ENCODE measurements around the gene PCYT1A.
"Not testable (repeated sequence)": the region's sequence is repeated elsewhere in the genome, so short reads cannot be mapped to it uniquely, and the experiment has no call there.

Gene PCYT1A

DNA sequence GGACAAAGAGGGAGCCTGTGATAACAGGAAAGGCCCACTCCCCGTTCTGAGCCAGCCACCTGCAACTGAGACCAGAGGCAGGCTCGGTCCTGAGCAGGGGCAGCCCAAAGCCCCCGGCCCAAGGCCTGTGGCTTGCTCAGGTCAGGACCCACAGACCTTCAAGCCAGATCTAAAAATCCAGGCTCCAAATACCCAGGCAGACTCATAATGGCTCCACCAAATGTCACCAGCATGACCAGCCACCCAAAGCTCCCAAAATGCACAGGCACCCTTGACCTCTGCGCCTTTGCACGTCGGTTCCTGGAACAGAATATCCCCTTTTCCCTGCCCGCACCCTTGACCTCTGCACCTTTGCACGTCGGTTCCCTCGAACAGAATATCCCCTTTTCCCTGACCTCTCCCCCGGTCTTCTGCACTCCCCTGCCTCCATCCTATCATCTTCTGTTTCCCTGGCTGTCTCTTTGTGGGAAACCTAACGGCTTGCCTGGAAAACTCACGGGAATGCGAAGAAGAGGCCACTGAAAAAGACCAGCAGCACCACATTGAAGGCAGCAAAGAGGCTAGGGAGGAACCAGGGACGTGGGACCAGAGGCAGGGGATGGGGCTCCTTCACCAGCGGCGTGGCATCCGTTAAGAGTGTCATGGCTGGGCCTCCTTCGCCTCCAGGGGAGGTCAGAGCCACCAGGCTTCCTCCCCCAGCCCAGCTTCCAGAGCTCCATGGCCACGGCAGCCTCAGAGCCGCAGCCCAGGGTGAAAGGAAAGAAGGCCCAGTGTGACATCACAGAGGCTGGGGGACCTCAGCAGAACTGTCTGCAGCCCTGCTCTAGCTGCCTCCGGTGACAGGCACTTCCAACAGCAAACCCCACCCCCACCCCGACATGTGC, 76.6 kb downstream of the PCYT1A start, which contains the start of gene ZDHHC19:
TSS of gene ZDHHC19 (minus strand) at position 728 of the 884 bp plus-strand sequence. CDS start at position 643, 85 bp downstream.
- no peak for DNase-seq

DNA sequence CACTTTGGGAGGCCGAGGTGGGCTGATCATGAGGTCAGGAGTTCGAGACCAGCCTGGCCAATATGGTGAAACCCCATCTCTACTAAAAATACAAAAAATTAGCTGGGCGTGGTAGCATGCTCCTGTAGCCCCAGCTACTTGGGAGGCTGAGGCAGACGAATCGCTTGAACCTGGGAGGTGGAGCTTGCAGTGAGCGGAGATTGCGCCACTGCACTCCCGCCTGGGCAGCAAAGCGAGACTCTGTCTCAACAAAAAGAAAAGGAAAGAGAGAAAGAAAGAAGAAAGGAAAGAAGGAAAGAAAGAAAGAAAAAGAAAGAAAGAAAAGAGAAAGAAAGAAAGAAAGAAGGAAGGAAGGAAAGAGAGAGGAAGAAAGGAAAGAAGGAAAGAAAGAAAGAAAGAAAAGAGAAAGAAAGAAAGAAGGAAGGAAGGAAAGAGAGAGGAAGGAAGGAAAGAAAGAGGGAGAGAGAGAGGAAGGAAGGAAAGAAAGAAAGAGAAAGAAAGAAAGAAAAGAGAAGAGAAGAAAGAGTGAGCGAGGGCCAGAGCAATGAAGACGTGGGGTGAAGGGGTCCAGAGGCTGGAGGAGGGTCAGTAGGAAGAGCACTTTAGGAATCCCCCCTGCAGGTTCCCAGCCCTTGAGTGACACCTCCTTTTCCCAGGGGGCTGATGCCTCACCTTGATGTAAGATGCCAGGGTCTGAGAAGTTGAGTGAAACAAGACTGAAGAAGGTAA, 77.4 kb downstream of the PCYT1A start:
- not testable (repeated sequence) for DNase-seq

DNA sequence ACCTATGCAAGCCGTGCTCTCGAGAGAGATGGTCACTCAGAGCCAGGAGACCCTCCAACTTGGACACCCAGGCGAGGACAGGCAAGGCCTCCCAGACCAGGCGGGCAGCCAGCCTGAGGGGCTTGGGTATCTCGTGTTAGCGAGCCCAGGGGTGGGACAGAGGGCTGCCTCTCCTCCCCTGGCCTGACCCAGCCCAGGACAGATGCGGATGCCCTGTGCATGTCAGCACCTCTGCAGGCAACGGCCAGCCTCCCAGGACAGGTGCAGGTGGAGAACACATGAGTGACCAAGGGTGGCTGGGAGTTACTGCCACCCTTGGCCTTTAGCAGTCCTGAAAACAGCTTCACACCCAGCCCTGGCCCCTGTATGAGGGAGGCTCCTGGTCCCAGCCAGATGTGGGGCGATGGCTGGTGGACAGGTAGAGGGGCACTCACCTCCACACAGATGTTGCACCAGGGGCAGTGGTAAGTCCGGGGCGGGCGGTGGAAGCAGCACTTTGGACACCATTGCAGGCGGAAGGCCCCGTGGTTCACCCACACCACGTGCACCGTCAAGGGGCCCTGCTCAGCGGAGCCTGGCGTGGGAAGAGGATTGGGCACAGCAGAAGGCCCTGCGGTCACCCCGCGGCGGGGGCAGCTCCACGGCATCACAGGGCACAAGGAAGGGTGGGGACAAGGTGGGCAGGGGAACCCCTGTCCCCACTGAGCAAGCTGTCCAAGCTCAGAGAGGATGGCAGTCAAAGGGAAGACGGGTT, 78.4 kb downstream of the PCYT1A start:
- DNase-seq: no peak

DNA sequence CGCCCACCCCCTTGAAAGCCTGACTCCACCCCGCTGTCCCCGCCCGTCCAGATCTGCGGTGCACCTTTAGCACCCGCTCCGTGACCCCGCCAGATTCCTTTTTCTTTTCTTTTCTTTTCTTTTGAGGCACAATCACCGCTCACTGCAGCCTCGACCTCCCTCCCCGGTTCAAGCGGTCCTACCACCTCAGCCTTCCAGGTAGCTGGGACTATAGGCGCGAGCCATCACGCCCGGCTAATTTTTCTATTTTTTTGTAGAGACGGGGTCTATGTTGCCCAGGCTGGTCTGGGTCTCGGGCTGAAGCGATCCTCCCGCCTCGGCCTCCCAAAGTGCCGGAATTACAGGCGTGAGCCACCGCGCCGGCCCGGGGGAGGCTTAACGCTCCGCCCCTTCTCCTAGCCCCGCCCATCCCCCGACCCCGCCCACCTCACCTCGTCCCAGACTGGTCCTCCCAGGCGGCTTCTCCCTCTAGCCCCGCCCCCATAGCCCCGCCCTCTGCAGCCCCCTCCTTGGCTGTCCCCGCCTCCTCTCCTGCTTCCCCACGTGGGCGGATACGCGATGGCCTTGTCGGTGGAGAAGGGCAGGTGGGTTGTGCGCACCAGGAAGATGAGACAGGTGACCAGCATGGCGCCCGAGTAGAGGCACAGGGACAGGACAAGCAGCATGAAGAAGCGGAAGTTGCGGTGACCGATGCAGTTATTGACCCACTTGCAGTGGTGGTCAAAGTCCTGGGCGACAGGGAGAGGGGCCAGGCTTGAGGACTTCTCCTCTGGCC, 79.5 kb downstream of the PCYT1A start:
- peak; percentile 64 for DNase-seq

DNA sequence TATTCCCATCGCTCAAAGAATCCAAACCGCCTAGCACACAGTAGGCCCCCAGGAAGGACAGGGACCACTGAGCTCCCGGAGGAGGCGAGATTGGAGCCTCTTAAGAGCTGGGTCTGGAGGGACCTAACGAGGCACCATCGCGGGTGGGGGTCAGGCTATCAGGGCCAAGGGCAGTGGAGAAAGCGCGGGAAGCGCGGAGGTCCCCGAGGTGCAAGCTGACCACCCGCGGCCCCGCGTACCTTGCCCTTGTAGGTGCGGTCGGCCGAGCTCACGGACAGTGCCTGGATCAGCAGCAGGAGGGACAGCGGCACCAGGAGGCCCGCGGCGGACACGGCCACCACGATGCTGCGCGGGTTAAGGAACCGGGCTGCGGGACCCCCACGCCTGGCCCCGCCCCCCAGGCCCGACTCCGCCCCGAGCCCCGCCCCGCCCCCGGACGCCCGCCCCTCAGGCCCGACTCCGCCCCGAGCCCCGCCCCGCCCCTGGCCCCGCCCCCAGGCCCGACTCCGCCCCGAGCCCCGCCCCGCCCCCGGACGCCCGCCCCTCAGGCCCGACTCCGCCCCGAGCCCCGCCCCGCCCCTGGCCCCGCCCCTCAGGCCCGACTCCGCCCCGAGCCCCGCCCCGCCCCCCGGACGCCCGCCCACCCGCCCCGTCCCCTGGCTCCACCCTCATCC, 80.2 kb downstream of the PCYT1A start:
- no peak for DNase-seq

DNA sequence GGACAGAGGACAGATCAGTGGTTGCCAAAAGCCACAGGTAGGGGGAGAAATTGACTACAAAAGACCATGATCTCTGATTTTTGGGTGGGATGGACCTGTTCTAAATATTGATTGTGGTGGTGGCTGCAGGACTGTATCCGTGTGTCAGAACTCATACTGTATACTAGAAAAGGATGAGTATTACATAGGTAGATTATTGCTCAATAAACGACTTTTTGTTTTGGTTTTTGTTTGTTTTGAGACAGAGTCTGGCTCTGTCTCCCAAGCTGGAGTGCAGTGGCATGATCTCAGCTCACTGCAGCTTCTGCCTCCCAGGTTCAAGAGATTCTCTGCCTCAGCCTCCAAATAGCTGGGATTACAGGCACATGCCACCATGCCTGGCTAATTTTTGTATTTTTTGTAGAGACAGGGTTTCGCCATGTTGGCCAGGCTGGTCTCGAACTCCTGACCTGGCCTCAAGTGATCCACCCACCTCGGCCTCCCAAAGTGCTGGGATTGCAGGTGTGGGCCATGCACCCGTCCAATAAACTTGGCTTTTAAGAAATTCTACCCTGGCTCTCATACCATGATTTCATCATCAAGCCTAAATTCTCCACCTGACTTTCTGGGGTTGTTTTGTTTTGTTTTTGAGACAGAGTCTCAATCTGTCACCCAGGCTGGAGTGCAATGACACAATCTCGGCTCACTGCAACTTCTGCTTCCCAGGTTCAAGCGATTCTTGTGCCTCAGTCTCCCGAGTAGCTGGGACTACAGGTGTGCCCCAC, 81.9 kb downstream of the PCYT1A start:
- DNase-seq: not testable (repeated sequence)

DNA sequence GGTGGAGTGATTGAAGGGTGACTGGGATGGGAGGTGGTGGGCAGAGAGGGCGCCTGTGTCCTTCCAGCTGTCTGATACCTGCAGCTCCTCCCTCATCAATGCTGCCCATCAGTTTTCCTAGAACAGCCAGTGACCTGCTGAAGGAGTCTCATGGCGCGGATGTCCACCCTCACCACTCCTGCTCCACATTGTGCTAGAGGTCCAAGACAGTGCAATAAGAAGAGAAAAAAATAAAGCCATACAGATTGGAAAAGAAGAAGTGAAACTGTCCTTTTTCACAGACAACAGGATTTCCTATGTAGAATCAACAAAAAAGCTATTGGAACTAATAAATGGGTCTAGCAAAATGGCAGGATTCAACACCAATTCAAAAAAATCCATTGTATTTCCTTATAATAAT, 83.7 kb downstream of the PCYT1A start:
- no peak for DNase-seq

DNA sequence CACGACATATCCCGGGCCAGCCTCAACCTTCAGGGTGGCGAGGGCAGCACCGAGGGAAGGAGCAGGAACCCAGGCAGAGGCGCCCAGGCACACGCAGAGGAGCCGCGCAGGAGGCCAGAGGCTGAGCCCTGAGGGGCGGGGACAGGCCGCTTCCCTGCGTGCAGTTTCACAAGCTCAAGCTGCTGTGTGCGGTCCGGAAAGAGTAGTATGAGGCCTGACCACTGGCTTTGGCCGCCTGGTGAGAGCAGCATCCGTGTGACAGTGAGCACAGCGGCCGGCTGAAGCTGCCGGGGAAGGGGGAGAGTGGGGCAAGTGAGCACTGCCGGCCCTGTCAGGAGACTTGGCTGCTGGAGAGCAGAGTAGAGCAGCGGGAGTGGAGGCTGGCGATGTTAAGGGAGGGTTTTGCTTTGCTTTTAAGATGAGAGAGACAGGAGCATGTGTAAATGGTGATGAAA, 85.0 kb downstream of the PCYT1A start:
- no peak for DNase-seq

DNA sequence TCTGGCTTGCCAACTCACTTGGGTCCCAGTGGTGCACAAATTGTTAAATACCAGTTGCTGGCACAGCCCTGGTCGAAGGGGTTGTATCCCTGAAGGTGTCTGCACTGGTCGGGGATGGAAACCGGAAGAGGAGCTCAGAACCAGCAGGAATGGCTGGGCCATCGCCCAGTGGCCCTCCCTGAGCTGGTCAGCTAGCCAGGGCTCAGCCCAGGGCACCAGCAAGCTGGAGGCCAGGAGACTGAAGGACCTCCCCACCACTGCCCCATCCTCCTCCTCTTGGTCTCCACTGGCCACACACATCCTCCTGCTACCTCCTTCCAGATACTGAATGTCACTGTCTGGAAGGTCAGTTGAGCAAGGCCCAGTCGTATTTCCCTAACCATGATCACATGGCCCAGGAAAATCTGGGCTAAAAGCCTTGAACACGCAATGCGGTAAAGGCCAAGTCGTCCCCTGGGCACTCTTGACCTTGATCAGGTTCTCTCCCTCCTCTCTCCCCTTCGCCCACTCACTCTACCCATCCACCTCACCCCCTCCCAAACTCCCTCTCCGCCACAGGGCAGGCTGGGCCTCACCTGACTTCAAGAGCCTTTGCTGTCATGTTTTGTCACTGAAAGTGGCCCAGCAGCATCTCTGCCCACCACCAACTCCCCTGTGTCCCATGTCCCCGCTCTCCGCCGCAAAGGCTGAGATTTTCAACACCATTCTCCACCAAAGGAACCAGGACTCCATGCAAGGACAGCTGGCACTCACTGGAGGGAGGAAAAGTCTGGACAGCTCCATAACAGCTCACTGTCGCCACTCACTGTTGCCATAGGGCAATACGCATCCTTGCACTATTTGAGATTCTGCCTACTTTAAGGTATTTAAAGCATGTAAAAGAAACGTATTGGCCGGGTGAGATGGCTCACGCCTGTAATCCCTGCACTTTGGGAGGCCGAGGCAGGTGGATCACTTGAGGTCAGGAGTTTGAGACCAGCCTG, 88.5 kb downstream of the PCYT1A start:
- no peak for DNase-seq

DNA sequence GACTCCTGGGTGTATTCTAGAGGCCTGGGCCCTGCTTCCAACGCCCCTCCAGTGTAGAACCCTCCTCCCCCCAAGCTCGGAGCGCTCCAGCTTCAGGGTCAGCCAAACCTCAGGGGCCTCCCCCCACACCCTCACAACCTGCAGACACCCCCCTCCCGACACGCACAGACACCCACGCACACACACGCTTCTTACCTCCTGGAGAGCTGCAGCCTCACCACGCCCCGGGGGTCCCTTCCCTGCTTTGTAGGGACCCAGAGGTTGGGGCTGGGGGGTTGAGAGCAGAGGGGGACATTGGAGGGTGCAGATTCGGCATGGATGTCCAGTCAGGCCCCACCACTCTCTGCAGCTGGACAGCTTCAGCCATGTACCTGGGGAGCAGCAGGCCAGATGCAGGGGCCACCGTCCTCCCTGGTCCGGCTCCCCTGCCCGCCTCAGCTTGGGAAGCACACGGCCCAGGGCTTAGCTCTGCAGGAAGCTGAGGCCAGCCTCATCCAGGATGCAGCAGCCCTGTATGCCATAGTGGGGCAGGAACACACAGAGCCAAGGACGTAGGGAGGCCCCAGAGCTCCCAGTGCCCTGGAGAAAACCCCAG, 89.3 kb downstream of the PCYT1A start:
- no peak for DNase-seq

DNA sequence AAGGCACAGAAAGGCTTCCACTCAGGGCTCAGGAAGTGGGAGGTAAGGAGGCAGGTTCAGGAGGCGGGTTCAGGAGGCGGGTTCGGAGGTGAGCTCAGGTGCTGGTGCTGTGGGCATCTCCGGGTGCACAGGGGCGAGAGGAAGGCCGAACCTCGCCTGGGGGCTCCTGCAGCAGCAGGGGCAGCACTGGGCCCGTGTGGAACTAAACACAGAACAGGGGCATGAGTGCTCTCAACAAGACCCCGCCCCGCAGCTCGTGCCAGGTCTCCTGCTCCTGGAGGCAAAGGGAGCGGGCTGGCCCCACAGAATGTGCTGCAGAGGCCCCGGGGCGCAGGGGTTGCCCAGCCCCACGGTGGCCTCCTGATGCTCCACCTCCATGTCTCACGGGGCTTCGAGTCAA, 90.0 kb downstream of the PCYT1A start:
- DNase-seq: no peak

DNA sequence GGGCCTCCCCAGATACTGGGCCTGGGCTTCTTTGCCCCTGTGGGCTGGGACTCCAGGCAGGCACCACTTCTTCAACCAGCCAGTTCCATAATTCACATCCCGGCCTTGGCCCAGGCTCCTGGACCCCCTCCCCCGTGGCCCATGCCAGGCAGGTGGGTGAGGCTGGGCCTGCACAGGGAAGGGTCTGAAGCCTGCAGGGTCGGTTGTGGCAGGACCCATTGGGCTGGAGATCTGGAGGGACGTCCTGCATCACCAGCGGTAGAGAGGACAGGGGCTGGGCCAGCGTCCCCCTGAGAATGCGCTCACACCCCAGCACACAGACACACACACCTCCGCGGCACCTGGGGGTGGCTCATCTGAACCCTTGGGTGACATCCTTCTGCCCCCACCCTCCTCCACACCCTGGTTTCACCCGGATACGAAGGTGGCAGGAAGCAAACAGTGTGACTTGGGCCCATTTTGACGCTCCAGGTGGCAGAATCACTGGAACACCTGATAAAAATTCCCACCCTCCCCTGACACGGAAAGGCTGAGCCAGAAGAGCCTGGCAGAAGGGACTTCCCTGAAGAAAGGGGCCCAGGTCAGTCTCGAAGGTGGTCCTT, 91.8 kb downstream of the PCYT1A start:
- DNase-seq: no peak

DNA sequence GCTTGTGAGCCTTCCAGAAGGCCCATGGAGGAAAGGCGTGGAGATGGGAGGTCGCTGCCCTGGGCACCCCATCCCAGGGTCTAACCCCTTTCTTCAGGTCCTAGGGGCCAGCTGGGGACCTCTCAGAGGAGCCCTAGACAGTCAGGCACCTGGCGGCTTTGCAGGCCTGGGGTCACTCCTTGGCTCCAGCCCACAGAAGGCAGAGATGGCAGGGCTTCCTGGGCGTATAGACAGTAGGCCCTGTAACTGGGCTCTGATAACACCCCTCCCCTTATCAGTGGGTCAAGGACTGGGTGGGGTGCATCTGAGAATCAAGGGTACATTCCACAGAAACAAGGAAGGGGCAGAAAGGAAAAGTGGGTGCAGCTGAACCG, 93.0 kb downstream of the PCYT1A start:
- DNase-seq: no peak

DNA sequence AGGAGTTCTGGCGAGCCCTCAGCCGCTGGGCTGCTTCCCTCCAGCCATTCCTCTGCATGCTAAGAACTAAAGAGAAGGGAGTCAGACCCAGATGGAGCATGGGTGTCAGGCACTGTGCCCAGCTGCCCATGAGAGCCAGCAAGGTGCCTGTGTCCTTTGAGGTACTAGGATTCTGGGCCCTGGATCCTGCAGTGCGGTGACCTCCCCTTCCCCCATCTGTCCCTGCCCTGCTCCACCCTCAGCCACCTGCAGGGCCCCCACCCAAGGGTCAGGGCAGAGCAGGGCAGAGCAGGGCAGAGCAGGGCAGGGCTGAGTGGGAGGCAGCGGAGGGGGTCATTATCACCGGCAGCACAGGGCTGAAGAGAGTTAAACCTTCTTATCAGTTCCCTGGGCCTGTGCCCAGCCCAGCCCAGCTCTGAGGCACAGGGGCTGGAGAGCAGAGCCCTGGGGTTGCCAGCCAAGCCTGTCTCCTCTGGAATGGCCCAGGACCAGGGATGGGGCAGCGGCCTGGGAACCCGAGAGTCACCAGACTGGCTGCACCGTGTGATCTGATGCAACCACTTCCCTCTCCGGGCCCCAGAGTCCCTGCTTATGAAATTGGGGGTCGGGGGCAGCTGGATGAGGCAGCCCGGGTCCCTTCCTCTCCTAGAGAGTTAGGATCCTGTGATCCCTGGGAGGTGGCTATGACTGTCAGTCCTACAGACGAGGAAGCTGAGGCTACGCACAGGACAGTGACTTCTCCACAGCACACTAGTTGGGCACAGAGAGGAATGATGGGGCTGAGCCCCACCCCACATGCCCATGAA, 93.6 kb downstream of the PCYT1A start:
- DNase-seq: no peak

DNA sequence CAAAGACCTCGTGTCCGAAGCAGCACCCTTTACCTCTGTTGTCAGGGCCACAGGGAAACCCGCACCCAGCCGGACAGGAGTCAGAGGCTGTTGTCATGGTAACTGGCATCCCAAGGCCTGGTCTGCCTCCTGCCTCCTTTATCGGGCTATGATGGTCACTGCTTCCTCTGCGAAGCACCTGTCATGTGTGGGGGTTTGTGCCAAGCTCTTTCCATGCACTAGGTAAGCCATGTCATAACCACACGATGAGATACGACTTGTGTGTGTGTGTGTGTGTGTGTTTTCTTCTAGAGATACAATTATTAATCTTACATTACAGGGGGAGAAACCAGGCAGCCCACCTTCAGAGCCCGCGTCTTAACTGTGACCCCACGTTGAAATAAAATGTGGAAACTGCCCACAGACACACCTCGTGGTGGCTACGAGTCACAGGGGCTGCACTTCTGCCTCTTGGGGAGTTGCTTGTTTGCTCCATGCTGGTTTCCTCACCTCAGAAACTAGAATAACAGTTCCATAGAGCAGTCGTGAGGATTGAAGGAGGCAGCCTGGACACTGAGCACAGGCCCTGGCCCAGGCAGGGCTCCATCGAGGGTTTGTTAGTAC, 94.3 kb downstream of the PCYT1A start:
- no peak for DNase-seq

DNA sequence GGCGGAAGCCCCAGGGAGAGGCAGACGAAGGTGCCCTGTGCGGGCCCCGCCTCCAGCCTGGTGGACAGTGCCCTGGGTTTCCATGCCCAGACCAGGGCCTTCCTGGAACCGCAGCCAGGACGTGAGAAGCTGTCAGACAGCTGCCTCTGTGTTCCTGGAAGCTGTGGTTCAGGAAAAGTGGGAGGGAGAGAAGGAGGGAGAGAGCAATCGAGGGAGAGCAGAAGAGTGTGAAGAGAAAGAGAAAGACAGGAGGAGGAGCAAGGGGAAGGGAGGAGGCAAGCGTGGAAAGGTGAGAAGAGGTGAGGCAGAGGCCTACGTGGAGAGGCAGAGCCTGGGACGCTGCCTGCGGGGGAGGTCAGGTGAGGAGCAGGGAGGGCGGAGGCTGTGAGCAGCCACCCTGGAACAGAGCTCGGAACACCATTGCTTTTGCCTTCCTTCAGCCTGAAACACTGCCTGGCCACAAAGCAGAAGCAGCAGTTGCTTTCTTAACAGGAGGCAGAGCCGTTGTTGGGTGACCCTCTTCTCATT, 94.9 kb downstream of the PCYT1A start:
- peak; percentile 57 for DNase-seq

DNA sequence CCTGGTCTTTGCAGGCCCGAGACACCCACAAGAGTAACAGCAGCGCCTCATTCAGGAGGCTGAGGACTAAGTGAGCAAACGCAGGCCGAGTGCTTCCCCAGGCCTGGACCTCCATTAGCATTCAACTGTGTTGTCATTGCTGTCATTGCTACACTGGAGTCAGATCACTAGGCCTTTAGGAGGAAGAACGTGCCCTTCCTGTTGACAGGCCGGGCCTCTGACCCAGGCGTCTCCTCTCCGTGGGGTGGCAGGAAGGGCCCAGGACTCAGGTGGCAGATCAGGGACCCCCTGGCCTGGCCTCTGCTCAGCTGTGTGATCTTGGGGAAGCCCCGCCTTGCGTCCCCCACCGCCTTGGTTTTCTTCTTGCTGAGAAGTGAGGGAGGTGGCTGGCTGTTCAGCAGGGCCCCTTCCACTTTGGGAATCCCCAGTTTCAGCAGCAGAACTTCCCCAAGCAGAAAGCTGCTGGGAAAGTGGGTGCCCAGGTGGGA, 95.4 kb downstream of the PCYT1A start:
- DNase-seq: no peak

Measured in activated CD4-positive, CD25-positive, alpha-beta regulatory T cell treated with anti-CD3 and anti-CD28 coated beads, Interleukin-2, amount 50 U/mL, for 72 hours (primary cell).